NCI-H748 treated with DMSO at 0.1 percent for 48 hours (cell line): ENCODE measurements around the gene GALNT10.

Source experiments
- DNase-seq: peaks from one replicate; lab custom pipeline; 2025; lab: John Stamatoyannopoulos, UW

GALNT10 gene

GRCh38 chr5:154203798-154204578 is 13.5 kb downstream of the GALNT10 start:
- no peak for DNase-seq

GRCh38 chr5:154205441-154206117 is 15.0 kb downstream of the GALNT10 start:
- DNase-seq = no peak

GRCh38 chr5:154206311-154206710 is 15.8 kb downstream of the GALNT10 start:
- no peak for DNase-seq

GRCh38 chr5:154207204-154207603 is 16.7 kb downstream of the GALNT10 start:
- DNase-seq = no peak

- no peak for DNase-seq
These were observed 19.1 kb downstream of the GALNT10 start for GRCh38 chr5:154209591-154210081.

GRCh38 chr5:154210163-154210562 is 19.6 kb downstream of the GALNT10 start:
- no peak for DNase-seq

GRCh38 chr5:154211641-154212390 is 21.3 kb downstream of the GALNT10 start:
- no peak for DNase-seq

- no peak for DNase-seq
These were observed 23.1 kb downstream of the GALNT10 start for GRCh38 chr5:154213592-154213991.

- no peak for DNase-seq
These were observed 24.0 kb downstream of the GALNT10 start for GRCh38 chr5:154214371-154215106.

GRCh38 chr5:154215571-154216325 is 25.2 kb downstream of the GALNT10 start:
- no peak for DNase-seq

GRCh38 chr5:154217462-154217861 is 26.9 kb downstream of the GALNT10 start:
- DNase-seq = no peak

- DNase-seq = no peak
These were observed 28.3 kb downstream of the GALNT10 start for GRCh38 chr5:154218786-154219185.

- DNase-seq = no peak
These were observed 30.1 kb downstream of the GALNT10 start for GRCh38 chr5:154220625-154221024.

- DNase-seq = no peak
These were observed 30.9 kb downstream of the GALNT10 start for GRCh38 chr5:154221371-154221896.

GRCh38 chr5:154222414-154222813 is 31.9 kb downstream of the GALNT10 start:
- DNase-seq = no peak

GRCh38 chr5:154223320-154223719 is 32.8 kb downstream of the GALNT10 start:
- DNase-seq = no peak

GRCh38 chr5:154227090-154227489 is 36.6 kb downstream of the GALNT10 start:
- DNase-seq = no peak

- no peak for DNase-seq
These were observed 38.2 kb downstream of the GALNT10 start for GRCh38 chr5:154228696-154229095.

- no peak for DNase-seq
These were observed 40.0 kb downstream of the GALNT10 start for GRCh38 chr5:154230526-154230925.

GRCh38 chr5:154234551-154234950 is 44.0 kb downstream of the GALNT10 start:
- no peak for DNase-seq

GRCh38 chr5:154236011-154236410 is 45.5 kb downstream of the GALNT10 start:
- no peak for DNase-seq
